Urinary bladder (tissue), 4 donors: ENCODE data around the gene RIN2. TPM values are rescaled to one million over a fixed set of nuclear protein-coding genes. Genes with fewer than 3 reads are reported as not detected.
"Not testable (repeated sequence)": the region's sequence is repeated elsewhere in the genome, so short reads cannot be mapped to it uniquely, and the experiment has no call there.

Experiments used
- DNase-seq: peaks from one replicate; pipeline ENCODE4 v3.0.0-alpha.2; 2015; ENCODE audit errors: extremely low spot score
- H3K27ac ChIP-seq: one replicate; pipeline ENCODE4 v1.5.1; 2013; ENCODE audit warnings: low read depth, mild to moderate bottlenecking, moderate library complexity
- H3K36me3 ChIP-seq: one replicate; pipeline ENCODE4 v1.6.1; 2013; ENCODE audit warnings: mild to moderate bottlenecking, moderate library complexity; ENCODE audit not compliant: insufficient read depth
- H3K4me1 ChIP-seq: one replicate; pipeline ENCODE4 v1.6.1; 2013; ENCODE audit warnings: mild to moderate bottlenecking, moderate library complexity; ENCODE audit not compliant: insufficient read depth
- H3K4me3 ChIP-seq: one replicate; pipeline ENCODE4 v1.5.1; 2013; ENCODE audit warnings: low read depth, low read length
- WGBS: extraction: QIAGEN DNeasy Blood & Tissue Kit; methylation state at CpG from one replicate; pipeline ENCODE4 v1.1.7; 2013; 5-methylcytosine and 5-hydroxymethylcytosine counted together
- polyA plus RNA-seq: library from polyadenylated mRNA; stranded (reverse); fragments of 200-250 nt; gene quantifications from one replicate; pipeline ENCODE4 v1.2.3, GENCODE V29; 2013
- total RNA-seq: library from RNA; depleted of rRNA; stranded (reverse); fragments of >200 nt; gene quantifications from one replicate; pipeline ENCODE4 v1.2.3, GENCODE V29; 2014
- donor health status: healthy with polysubstance abuse.
- donor health status: healthy.

RIN2 gene
- total and polyA plus RNA-seq, 2 donors: 19.5 to 45.5 TPM

DNA sequence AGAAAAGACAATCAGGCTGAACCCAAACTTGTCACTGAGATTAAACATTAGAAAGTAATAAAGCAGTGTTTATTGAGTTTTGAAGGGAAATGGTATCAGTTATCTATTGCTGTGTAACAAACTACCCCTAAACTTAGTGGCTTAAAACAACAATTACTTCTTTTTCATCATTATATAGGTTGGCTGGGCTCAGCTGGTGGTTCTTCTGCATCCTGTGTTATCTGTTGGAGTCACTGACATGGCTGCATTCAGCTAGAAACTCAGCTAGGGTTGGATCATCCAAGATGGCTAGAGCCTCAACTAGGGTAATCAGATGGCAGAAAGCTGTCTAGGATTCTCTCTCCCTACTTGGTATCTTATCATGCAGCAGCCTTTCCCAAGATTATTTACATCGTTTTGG lies 12.5 kb upstream of the RIN2 start:
- Histone ChIP-seq H3K27ac (no peak overlapping the region), H3K4me1 (no peaks in the 10 kb centered on the region), H3K4me3 (no peak overlapping the region), H3K36me3 (no peaks in the 10 kb centered on the region)
- DNase-seq: no peak
- WGBS: 78% methylated on average over 1 of the region's 1 CpG

DNA sequence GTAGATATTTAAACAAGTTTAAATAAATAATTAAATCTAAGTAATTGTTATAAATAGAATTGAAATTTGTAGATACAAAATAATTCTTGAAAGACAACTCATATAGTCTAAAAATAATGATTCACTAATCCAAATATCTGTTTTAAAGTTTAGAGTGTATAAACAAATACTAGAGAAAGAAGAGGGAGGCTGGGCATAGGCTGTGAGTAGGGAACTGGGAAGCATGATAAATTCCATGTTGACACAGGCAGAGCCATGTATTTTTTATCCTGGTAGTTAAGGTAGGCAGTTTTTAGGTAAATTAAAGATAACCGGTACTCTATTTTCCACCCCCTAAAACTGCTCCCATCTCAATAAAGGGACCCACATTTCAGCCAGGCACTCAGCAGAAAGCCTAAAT lies 11.7 kb upstream of the RIN2 start:
- H3K4me1 ChIP-seq: no peaks in the 10 kb centered on the region
- no peaks in the 10 kb centered on the region for H3K36me3 ChIP-seq
- no peak overlapping the region for H3K4me3 ChIP-seq
- DNase-seq: no peak
- 91% methylated on average over 1 of the region's 1 CpG for WGBS
- H3K27ac ChIP-seq: no peak overlapping the region

- 91% methylated on average over 4 of the region's 4 CpGs for WGBS
- no peak overlapping the region for H3K4me3 ChIP-seq
- no peaks in the 10 kb centered on the region for H3K36me3 ChIP-seq
Observed at GRCh38 chr20:19747903-19748302, 10.2 kb upstream of the RIN2 start.

DNA sequence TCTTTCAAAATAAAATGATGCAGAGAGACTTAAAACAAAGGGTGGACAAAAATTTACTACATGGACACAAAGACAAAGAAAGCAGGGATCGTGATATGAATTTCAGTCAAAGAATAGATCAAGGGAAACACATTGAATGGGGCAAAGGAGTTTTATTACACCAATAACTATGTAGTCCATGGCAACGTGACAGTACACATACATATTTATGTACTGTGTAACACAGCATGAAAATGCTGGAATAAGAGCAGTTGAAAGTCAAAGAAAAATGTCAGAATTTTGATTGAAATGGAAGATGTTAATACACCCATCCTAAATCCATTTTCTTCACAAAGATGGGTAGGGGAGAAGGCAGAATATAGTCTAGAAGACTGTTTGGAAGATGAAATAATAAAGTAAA lies 9.4 kb upstream of the RIN2 start:
- H3K36me3 ChIP-seq: no peaks in the 10 kb centered on the region
- no peak for DNase-seq
- no peaks in the 10 kb centered on the region for H3K4me1 ChIP-seq
- no peak overlapping the region for H3K4me3 ChIP-seq
- no peak overlapping the region for H3K27ac ChIP-seq
- 88% methylated on average over 2 of the region's 2 CpGs for WGBS

More at GRCh38 chr20:19747903-19748302, 10.2 kb upstream of the RIN2 start:
- Histone ChIP-seq H3K27ac (no peak overlapping the region), H3K4me1 (no peaks in the 10 kb centered on the region)
- no peak for DNase-seq

GRCh38 chr20:19749618-19750071 lies 8.4 kb upstream of the RIN2 start:
- 41% methylated on average over 3 of the region's 3 CpGs for WGBS
- Histone ChIP-seq H3K27ac (no peak overlapping the region), H3K4me3 (no peak overlapping the region), H3K36me3 (no peaks in the 10 kb centered on the region), H3K4me1 (no peaks in the 10 kb centered on the region)
- no peak for DNase-seq

DNA sequence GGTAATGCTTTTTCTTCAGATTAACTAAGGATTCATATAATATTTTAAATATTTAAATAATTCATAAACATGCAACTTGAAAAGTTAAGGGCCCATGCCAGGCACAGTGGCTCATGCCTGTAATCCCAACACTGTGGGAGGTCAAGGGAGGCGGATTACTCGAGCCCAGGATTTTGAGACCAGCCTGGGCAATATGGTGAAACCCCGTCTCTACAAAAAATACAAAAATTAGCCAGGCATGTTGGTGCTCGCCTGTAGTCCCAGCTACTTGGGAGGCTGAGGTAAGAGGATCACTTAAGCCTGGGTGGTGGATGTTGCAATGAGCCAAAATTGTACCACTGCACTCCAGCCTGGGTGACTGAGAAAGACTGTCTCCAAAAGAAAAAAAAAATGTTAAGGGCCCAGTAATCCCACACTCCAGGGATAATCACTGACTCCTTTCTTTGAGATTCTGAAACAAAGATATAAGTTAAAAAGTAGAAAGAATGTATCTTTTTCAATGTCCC lies 7.9 kb upstream of the RIN2 start:
- Histone ChIP-seq H3K4me1 (no peaks in the 10 kb centered on the region), H3K36me3 (no peaks in the 10 kb centered on the region), H3K4me3 (no peak overlapping the region), H3K27ac (no peak overlapping the region)
- 76% methylated on average over 4 of the region's 4 CpGs for WGBS
- DNase-seq: no peak

DNA sequence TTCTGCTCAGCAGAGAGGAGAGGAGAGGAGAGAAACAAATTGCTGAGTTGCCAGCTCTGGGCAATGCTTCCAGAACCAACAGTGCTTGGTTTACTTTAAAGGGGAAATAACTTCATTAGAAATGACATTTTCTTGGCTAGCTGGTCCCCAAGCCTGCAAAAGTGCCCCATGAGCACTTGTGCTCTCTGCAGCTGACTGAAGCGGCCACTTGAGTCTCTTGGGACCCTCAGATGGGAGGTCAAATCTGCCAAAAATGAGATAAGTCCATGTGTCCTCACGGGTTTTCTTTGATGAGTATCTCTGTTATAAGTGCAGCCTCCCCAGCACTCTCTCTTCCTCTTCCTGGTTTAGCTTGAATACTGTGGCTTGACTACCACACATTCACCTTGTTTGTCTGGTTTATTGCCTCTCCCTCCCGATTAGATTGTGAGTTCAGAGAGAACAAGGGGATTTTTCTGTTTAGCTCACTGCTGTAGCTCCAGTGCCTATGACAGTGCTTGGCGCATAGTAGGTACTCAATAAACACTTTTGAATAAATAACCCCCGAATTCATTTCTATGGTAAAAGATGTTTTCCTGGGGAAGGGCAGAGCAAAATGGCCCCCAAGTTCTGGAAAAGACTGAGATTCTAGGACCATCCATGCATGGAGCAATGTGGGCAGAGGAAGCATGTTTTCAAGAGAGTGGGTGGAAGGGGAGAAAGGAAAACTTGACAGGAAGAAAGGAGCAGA lies 7.0 kb upstream of the RIN2 start:
- Histone ChIP-seq H3K4me1 (no peaks in the 10 kb centered on the region), H3K36me3 (no peaks in the 10 kb centered on the region), H3K4me3 (no peak overlapping the region), H3K27ac (no peak overlapping the region)
- 69% methylated on average over 5 of the region's 5 CpGs for WGBS
- no peak for DNase-seq

GRCh38 chr20:19754201-19754600 lies 3.9 kb upstream of the RIN2 start:
- DNase-seq, H3K4me1 ChIP-seq, H3K36me3 ChIP-seq, H3K4me3 ChIP-seq, H3K27ac ChIP-seq: not testable (repeated sequence)
- 95% methylated on average over 14 of the region's 14 CpGs for WGBS

DNA sequence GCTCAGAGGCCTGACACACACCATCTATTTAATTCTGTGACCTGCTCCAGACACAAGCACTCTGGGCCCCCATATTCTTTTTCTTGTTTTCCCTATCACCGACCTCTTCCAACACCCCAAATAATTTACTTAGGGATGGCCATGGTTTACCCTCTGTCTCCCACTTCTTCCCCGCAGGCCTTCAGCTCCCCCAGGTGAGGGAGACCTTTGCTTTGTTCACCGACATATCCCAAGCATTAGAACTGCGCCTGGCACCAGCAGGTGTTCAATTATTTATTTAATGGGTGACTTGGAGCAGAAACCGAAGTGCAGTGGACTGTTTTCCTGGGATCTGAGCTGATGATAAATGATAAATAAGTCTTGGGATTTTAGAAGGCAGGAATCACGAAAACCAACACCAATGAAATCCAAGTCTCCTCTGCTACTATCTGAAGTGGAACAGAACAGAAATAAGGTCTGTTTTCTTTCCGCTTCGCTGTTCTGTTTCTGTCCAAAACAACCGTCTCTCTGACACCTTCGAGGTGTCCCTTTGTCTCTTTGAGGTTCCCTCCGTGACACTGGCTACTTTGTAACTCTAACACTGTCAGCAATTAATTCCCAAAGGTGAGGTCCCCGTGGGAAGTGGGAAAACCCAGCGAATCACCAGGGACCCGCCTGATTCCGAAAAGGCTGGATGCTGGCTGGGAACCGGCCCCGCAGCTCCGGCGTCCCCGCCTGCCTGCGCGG lies 1.1 kb upstream of the RIN2 start:
- Histone ChIP-seq H3K36me3 (no peaks in the 10 kb centered on the region), H3K4me3 (peak overlapping the region; percentile 79), H3K27ac (peak overlapping the region; percentile 85), H3K4me1 (no peaks in the 10 kb centered on the region)
- WGBS: 13% methylated on average over 22 of the region's 22 CpGs
- no peak for DNase-seq

DNA sequence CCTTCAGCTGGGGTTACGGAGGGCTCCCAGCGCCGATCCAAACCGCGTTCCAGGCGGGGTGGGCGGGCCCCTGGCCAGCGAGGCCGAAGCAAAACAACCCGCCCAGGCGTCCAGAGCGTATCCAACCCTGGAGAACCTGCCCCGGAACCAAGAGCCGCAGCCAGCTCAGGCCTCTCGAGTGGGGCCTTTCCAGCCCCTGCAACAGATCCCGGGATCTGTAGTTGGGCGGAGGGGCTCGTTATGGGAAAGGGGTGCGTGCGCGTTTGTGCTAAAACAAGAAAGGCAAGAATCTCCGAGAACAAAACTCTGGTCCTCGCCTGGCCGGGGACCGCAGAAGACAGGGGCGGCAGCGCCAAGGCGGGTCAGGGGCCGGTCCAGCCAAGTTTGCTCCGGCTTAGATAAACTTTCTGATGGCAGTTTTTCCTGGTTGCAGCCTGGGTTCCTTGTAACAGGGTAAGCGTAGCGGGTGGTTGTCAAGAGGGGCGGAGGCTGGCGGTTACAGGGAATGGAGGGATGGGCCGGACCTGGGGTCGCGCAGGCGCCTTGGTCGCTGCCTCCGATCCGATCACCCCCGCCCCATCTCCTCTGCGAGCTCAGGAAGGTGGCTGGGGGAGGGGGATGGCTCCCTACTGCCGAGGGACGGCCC lies 448 bp upstream of the RIN2 start:
- Histone ChIP-seq H3K4me3 (peak overlapping the region; percentile 79), H3K4me1 (no peaks in the 10 kb centered on the region), H3K27ac (peak overlapping the region; percentile 85), H3K36me3 (no peaks in the 10 kb centered on the region)
- whole genome bisulfite sequencing: under 1% methylated on average over 45 of the region's 45 CpGs
- DNase-seq: peak; percentile 88

GRCh38 chr20:19758501-19759331 lies 658 bp downstream of the RIN2 start:
- H3K4me1 ChIP-seq: no peaks in the 10 kb centered on the region
- peak overlapping the region; percentile 85 for H3K27ac ChIP-seq
- WGBS: 5% methylated on average over 54 of the region's 54 CpGs

DNA sequence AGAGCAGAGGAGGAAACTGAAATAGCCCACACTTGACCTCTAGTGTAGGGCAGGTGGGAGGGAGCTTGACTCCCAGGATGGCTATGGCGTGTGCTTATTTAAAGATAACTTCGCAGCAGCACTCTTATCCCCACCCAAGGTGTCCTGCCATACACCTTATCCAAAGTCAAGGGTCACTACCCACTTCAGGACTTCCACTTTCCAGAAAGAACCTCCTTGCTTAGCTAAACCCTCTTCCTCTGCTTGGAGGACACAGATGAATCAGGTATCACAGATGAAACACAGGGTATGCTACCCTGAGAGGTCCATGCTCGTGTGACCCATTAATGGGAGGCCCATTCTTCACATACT lies 2.3 kb downstream of the RIN2 start:
- Histone ChIP-seq H3K27ac (no peak overlapping the region), H3K4me1 (no peaks in the 10 kb centered on the region), H3K36me3 (no peaks in the 10 kb centered on the region), H3K4me3 (no peak overlapping the region)
- WGBS: 89% methylated on average over 3 of the region's 3 CpGs
- no peak for DNase-seq

More at GRCh38 chr20:19758501-19759331, 658 bp downstream of the RIN2 start:
- DNase-seq: no peak
- Histone ChIP-seq H3K4me3 (peak overlapping the region; percentile 79), H3K36me3 (no peaks in the 10 kb centered on the region)

- H3K4me3 ChIP-seq: no peak overlapping the region
- no peaks in the 10 kb centered on the region for H3K36me3 ChIP-seq
- no peak overlapping the region for H3K27ac ChIP-seq
- no peak for DNase-seq
- no peaks in the 10 kb centered on the region for H3K4me1 ChIP-seq
Observed at GRCh38 chr20:19761326-19761725, 3.3 kb downstream of the RIN2 start.
